ENCODE data around the gene CCZ1.

- TF ChIP-seq CTCF (IDR thresholded peaks at IDR 0.05): no peak
- TF ChIP-seq POLR2A (IDR thresholded peaks at IDR 0.05): no peak
Observed at GRCh38 chr7:5872326-5872725, 26.2 kb upstream of the CCZ1 start.

Data from testis (tissue), 2 donors.